Fibroblast of villous mesenchyme (primary cell): Measurements from ENCODE around the gene KCNJ1. TPM values are rescaled to one million over a fixed set of nuclear protein-coding genes. Genes with fewer than 3 reads are reported as not detected.
A peak's percentile ranks its signal among the peaks of the same experiment; 100 is the strongest.

Experiments used
- DNase-seq: peaks from one replicate; pipeline ENCODE4 v3.0.0-alpha.2; 2010; ENCODE audit warnings: low read depth
- H3K4me3 ChIP-seq: 2 replicates; pipeline ENCODE4 v1.5.1; 2011; ENCODE audit warnings: low read depth, mild to moderate bottlenecking, low read length
- total RNA-seq: library from RNA; depleted of rRNA; stranded (reverse); fragments of >200 nt; gene quantifications from 2 replicates; pipeline ENCODE4 v1.2.3, GENCODE V29; 2012
- TF ChIP-seq, protein P1 (sequence below): IDR thresholded peaks from 2 replicates; pipeline ENCODE4 v1.5.1; 2012; ENCODE audit warnings: low read depth, mild to moderate bottlenecking, low read length; ENCODE audit not compliant: insufficient read depth

KCNJ1 gene
- total RNA-seq, 1 donor: not detected

DNA sequence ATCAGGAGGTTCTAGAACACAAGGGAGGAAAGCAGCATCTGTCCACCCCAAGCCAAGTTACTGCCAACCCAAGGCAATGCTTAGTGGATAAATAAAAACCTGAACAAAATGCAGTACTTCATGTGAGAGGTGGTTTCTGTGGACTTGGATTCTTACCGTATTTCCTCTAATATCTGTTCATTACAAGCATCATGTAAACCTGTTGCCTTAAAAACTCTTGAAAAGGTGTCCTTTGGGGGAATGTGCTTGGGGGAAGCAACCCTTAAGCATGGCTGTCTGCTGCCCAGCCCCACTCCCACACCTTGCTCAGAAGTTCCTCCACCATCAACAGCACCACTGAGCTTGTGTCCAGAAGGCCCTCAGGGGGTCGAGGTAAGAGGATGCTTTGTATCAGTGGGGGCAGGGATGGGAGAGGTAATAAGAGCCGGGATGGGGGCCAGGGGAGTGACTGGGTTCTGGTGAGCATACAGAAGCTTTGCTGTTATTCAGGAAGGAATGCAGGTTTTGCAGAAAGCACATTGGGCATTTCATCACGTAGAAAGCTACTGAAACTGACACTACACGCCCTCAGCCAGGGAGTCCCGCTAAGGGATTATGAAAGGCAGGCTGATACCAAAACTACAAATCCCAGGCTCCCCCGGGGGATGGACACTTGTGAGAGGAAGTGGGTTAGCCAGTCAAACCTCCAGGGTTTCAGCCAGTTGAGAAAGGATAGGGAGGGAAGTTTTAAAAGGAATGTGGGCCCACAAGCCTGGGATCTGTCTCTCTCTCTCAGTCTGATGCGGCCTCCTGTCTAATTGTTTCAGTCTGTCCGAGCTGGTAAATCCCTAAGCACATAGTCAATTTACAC lies 52.0 kb downstream of the KCNJ1 start:
- TF ChIP-seq, protein P1, sequence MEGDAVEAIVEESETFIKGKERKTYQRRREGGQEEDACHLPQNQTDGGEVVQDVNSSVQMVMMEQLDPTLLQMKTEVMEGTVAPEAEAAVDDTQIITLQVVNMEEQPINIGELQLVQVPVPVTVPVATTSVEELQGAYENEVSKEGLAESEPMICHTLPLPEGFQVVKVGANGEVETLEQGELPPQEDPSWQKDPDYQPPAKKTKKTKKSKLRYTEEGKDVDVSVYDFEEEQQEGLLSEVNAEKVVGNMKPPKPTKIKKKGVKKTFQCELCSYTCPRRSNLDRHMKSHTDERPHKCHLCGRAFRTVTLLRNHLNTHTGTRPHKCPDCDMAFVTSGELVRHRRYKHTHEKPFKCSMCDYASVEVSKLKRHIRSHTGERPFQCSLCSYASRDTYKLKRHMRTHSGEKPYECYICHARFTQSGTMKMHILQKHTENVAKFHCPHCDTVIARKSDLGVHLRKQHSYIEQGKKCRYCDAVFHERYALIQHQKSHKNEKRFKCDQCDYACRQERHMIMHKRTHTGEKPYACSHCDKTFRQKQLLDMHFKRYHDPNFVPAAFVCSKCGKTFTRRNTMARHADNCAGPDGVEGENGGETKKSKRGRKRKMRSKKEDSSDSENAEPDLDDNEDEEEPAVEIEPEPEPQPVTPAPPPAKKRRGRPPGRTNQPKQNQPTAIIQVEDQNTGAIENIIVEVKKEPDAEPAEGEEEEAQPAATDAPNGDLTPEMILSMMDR: no peak
- no peak overlapping the region for H3K4me3 ChIP-seq
- DNase-seq: peak; percentile 86

DNA sequence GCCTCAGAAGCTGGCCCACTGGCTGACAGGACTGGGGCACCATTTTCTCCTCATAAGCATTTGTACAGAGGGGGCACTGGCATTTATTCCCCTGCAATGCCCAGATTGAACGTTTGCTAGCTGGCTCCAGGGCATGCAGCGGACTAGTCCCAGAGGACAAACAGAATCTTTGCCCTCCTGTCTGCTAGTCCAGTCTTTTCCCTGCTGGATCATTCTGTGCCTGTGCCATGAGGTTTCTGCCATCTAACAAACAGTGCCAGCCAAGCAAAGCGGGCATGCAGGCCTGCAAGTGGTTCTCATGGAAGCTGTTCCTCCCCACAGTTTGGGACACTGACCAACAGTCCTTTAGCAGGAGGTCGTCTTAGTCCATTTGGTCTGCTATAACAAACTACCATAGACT lies 53.4 kb downstream of the KCNJ1 start:
- DNase-seq: no peak
- H3K4me3 ChIP-seq: no peak overlapping the region
- TF ChIP-seq, protein P1: no peak

DNA sequence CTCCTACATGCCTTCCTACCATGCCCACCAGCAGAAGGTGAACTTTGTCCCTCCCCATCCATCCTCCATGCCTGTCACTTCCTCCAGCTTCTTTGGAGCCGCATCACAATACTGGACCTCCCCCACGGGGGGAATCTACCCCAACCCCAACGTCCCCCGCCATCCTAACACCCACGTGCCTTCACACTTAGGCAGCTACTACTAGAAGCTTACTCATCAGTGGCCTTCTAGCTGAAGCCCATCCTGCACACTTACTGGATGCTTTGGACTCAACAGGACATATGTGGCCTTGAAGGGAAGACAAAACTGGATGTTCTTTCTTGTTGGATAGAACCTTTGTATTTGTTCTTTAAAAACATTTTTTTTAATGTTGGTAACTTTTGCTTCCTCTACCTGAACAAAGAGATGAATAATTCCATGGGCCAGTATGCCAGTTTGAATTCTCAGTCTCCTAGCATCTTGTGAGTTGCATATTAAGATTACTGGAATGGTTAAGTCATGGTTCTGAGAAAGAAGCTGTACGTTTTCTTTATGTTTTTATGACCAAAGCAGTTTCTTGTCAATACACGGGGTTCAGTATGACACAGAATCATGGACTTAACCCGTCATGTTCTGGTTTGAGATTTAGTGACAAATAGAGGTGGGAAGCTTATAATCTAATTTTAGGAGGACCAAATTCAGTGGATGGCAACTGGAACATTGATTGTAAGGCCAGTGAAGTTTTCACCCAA lies 56.1 kb downstream of the KCNJ1 start:
- H3K4me3 ChIP-seq: no peak overlapping the region
- TF ChIP-seq, protein P1: no peak
- no peak for DNase-seq

DNA sequence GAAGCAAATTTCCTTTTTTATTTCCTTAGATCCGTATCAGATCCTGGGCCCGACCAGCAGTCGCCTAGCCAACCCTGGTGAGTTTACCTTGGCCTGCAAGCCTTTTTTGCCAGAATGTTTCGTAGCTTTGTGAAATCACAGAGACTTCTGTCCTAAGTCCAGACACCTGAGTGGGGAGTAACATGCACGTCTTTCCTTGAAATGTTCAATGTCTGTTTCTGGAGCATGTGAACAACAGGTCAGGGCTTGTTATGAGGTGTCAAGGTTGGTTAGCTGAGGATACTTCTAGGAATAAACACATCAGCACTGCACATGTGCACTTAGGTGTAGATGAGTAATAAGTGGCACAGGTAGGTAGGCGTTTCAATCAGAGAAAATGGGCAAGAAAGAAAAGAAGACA lies 58.0 kb downstream of the KCNJ1 start:
- TF ChIP-seq, protein P1: no peak
- DNase-seq: no peak
- H3K4me3 ChIP-seq: no peak overlapping the region

DNA sequence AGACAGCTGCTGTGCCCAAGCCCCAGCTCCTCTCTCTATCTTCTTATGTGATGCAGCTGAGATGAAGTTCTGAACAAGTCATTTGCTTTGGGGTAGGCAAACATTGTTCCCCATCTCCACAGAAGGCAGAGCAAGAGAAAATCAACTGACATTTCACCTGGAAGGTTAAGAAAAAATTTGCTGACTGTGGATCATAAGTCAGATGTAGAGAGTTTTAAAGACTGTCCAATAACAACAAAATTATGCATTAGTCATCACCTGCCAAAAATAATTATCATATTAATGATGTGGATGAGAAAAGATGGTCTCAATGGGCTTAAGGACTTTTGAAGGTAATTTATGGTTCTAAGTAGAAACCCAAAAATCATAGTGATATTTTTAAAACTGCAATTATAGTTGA lies 59.2 kb downstream of the KCNJ1 start:
- no peak overlapping the region for H3K4me3 ChIP-seq
- TF ChIP-seq, protein P1: no peak
- DNase-seq: no peak

DNA sequence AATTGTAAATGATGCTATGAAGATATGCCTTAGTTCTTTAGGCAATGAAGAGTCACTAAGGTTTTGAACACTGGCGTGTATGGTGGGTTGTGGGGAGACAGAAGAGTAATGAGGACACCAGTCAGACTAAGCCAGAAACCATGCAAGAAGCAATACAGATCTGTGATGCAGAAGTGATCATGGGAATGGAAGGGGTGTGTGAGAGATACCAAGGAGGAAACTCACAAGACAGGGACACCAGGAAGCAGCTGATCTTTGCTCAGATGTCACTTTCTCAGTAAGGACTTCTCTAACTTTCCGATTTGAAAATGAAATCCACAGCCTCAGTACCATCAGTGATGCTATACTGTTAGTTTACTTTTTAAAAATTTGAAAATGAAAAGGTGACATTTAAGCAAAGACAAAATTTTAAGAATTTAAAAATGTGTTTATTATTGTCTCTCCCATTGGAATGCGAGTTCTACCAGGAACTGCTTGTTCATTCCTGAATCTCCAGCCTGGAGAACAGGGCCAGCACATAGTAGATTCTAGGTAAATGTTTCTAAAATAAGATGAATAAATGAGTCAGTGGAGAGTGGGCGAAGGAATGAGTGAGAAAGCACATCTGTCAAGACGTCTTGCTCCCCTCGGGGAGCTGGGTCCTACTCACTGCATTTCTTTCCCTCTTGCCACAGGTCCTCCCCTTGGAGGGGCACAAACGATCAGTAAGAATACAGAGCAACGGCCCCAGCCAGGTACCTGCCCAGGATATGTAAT lies 60.4 kb downstream of the KCNJ1 start:
- H3K4me3 ChIP-seq: no peak overlapping the region
- TF ChIP-seq, protein P1: no peak
- DNase-seq: no peak
